Transverse colon (tissue), 4 donors: ENCODE data around the gene MDM2.
A peak's percentile ranks its signal among the peaks of the same experiment; 100 is the strongest.
"Not testable (repeated sequence)": the region's sequence is repeated elsewhere in the genome, so short reads cannot be mapped to it uniquely, and the experiment has no call there.

ENCODE experiments used
- POLR2AphosphoS5 ChIP-seq, 3 donors: sonication (generic); formaldehyde crosslinking; IDR thresholded peaks; one replicate each; pipeline ENCODE4 v1.6.1; 2016; ENCODE audit warnings: antibody characterized with exemption in 3 of 3
- TF ChIP-seq, protein P1 (sequence below), 5 experiments: fragments of 200-600 bp in 3 of 5; fragments of 450-650 bp in 2 of 5; sonication (generic) in 3 of 5; IDR thresholded peaks; 1 replicate in 2 of 5; 2 replicates in 3 of 5; pipeline ENCODE4 v1.5.1; 2016 to 2017; ENCODE audit warnings: antibody characterized with exemption in 5 of 5, inconsistent platforms in 3 of 5, mild to moderate bottlenecking in 2 of 5, moderate library complexity in 1 of 5

DNA sequence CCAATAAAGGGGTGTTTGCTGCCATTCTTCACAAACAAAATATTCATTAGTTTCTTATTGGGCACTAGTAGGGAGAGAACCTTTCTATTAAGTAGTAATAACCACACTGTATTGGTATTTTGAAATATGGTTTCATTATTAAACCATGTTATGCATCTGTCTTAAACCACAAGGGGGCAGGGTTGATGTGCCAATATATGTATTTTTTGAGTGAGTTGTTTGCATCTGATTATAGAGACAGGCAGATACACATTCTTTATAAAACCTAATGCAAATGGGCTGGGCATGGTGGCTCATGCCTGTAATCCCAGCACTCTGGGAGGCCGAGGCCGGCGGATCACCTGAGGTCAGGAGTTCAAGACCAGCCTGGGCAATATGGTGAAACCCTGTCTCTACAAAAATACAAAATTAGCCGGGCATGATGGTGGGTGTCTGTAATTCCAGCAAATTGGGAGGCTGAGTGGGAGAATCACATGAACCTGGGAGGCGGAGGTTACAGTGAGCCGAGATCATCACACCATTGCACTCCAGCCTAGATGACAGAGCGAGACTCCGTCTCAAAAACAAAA lies 56.0 kb downstream of the MDM2 start:
- TF ChIP-seq POLR2AphosphoS5 (IDR thresholded peaks at IDR 0.05) = not testable (repeated sequence)
- TF ChIP-seq, protein P1, sequence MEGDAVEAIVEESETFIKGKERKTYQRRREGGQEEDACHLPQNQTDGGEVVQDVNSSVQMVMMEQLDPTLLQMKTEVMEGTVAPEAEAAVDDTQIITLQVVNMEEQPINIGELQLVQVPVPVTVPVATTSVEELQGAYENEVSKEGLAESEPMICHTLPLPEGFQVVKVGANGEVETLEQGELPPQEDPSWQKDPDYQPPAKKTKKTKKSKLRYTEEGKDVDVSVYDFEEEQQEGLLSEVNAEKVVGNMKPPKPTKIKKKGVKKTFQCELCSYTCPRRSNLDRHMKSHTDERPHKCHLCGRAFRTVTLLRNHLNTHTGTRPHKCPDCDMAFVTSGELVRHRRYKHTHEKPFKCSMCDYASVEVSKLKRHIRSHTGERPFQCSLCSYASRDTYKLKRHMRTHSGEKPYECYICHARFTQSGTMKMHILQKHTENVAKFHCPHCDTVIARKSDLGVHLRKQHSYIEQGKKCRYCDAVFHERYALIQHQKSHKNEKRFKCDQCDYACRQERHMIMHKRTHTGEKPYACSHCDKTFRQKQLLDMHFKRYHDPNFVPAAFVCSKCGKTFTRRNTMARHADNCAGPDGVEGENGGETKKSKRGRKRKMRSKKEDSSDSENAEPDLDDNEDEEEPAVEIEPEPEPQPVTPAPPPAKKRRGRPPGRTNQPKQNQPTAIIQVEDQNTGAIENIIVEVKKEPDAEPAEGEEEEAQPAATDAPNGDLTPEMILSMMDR (IDR thresholded peaks at IDR 0.05) = peak; percentile 46 to 58 (median 53)
